OCI-LY7 (cell line): ENCODE results near the gene FRMPD1. TPM values are rescaled to one million over a fixed set of nuclear protein-coding genes. Genes with fewer than 3 reads are reported as not detected.

ENCODE experiments used
- BruUV-seq: library from RNA; stranded (reverse); fragments of 400-500 nt; replicated peaks from 2 replicates; lab custom pipeline; 2021; lab: Mats Ljungman, UMichigan
- CTCF ChIA-PET: fragments of 300-600 bp; sonication (Branson Sonifier 250); formaldehyde crosslinking; loops from one replicate; lab custom pipeline; 2022; ENCODE audit warnings: antibody characterized with exemption; ENCODE audit not compliant: unreplicated experiment; lab: Charles Lee
- POLR2A ChIA-PET: fragments of 300-600 bp; sonication (Branson Sonifier 250); formaldehyde crosslinking; loops from one replicate; lab custom pipeline; 2022; ENCODE audit warnings: antibody characterized with exemption; lab: Charles Lee
- DNase-seq: peaks from one replicate; pipeline ENCODE4 v3.0.0-alpha.2; 2015; ENCODE audit warnings: low spot score
- H2AFZ ChIP-seq: fragments of 200-600 bp; sonication (generic), shearing (Covaris generic); 2 replicates; pipeline ENCODE4 v1.6.1; 2014; ENCODE audit warnings: mild to moderate bottlenecking, antibody characterized with exemption, low read length, moderate library complexity
- H3K27ac ChIP-seq: fragments of 200-600 bp; sonication (generic); 2 replicates; pipeline ENCODE4 v1.5.1; 2014; ENCODE audit warnings: mixed run types, low read depth, mild to moderate bottlenecking, moderate library complexity, low read length, inconsistent platforms; ENCODE audit not compliant: poor library complexity, severe bottlenecking
- H3K36me3 ChIP-seq: fragments of 200-600 bp; sonication (generic); 2 replicates; pipeline ENCODE4 v1.6.1; 2014; ENCODE audit warnings: mild to moderate bottlenecking, antibody characterized with exemption, low read length, moderate library complexity, mixed read lengths; ENCODE audit not compliant: insufficient read depth
- H3K4me1 ChIP-seq: fragments of 200-600 bp; sonication (generic); 2 replicates; pipeline ENCODE4 v1.5.1; 2014; ENCODE audit warnings: mild to moderate bottlenecking, low read length; ENCODE audit not compliant: insufficient read depth, poor library complexity, severe bottlenecking
- H3K4me2 ChIP-seq: fragments of 200-600 bp; sonication (generic); 2 replicates; pipeline ENCODE4 v1.6.1; 2014; ENCODE audit warnings: mild to moderate bottlenecking, low read length
- H3K4me3 ChIP-seq: fragments of 200-600 bp; sonication (generic); 2 replicates; pipeline ENCODE4 v1.5.1; 2014; ENCODE audit warnings: mild to moderate bottlenecking, low read depth, low read length; ENCODE audit not compliant: poor library complexity, severe bottlenecking
- H3K79me2 ChIP-seq: fragments of 200-600 bp; sonication (generic); 2 replicates; pipeline ENCODE4 v1.6.1; 2016; ENCODE audit warnings: low read depth, mild to moderate bottlenecking, low read length, moderate library complexity, mixed read lengths; ENCODE audit not compliant: insufficient read depth
- H3K9me2 ChIP-seq: fragments of 200-600 bp; sonication (generic); 2 replicates; pipeline ENCODE4 v1.6.1; 2016; ENCODE audit warnings: mild to moderate bottlenecking, low read length, mixed read lengths; ENCODE audit not compliant: insufficient read depth
- H3K9me3 ChIP-seq: fragments of 200-600 bp; sonication (generic); 2 replicates; pipeline ENCODE4 v1.6.1; 2014; ENCODE audit warnings: mild to moderate bottlenecking, mixed run types, low read length, mixed read lengths
- H4K20me1 ChIP-seq: fragments of 200-600 bp; sonication (generic); 2 replicates; pipeline ENCODE4 v1.6.1; 2014; ENCODE audit warnings: mild to moderate bottlenecking, antibody characterized with exemption, low read length, moderate library complexity, mixed read lengths; ENCODE audit not compliant: insufficient read depth
- EZH2phosphoT487 ChIP-seq: fragments of 200-600 bp; sonication (generic); IDR thresholded peaks from 2 replicates; pipeline ENCODE4 v1.6.1; 2018; ENCODE audit warnings: low read depth, borderline replicate concordance, mild to moderate bottlenecking, mixed run types, antibody characterized with exemption, low read length, moderate library complexity, mixed read lengths
- intact Hi-C: fragments of 100-400 bp; cut with micrococcal nuclease; formaldehyde crosslinking; loops from one replicate; pipeline ENCODE4 v1.10.0; 2022; ENCODE audit not compliant: unreplicated experiment
- total RNA-seq, 2 experiments: library from RNA; depleted of rRNA in 1 of 2; stranded (reverse); fragments of >200 nt in 1 of 2; shearing (Covaris generic) in 1 of 2; gene quantifications; 2 replicates each; pipeline ENCODE4 v1.2.3, GENCODE V29; 2014 to 2022
- TF ChIP-seq, protein P1 (sequence below): fragments of 200-600 bp; sonication (generic); conservative IDR thresholded peaks from 2 replicates; pipeline ENCODE4 v1.5.1; 2014; ENCODE audit warnings: mild to moderate bottlenecking, antibody characterized with exemption, low read length, moderate library complexity, mixed read lengths

The FRMPD1 gene
- total RNA-seq, 2 experiments from 2014 or later: not detected

GRCh38 chr9:37611014-37611413, 39.7 kb upstream of the FRMPD1 start:
- Histone ChIP-seq H3K36me3 (no peaks in the 10 kb centered on the region), H3K4me3 (no peak overlapping the region), H2AFZ (no peak overlapping the region), H3K9me2 (no peaks in the 10 kb centered on the region), H3K79me2 (no peaks in the 10 kb centered on the region), H3K27ac (no peak overlapping the region), H3K4me2 (no peak overlapping the region), H4K20me1 (no peaks in the 10 kb centered on the region), H3K4me1 (no peaks in the 10 kb centered on the region), H3K9me3 (no peaks in the 10 kb centered on the region)
- no peak for DNase-seq
- POLR2A ChIA-PET: interaction anchor here (0.9 kb wide), 1 partner anchor 17 kb away, joined by 3 read pairs; no protein-coding TSS in a partner anchor
- intact Hi-C loops: no loop called here
- TF ChIP-seq, protein P1, sequence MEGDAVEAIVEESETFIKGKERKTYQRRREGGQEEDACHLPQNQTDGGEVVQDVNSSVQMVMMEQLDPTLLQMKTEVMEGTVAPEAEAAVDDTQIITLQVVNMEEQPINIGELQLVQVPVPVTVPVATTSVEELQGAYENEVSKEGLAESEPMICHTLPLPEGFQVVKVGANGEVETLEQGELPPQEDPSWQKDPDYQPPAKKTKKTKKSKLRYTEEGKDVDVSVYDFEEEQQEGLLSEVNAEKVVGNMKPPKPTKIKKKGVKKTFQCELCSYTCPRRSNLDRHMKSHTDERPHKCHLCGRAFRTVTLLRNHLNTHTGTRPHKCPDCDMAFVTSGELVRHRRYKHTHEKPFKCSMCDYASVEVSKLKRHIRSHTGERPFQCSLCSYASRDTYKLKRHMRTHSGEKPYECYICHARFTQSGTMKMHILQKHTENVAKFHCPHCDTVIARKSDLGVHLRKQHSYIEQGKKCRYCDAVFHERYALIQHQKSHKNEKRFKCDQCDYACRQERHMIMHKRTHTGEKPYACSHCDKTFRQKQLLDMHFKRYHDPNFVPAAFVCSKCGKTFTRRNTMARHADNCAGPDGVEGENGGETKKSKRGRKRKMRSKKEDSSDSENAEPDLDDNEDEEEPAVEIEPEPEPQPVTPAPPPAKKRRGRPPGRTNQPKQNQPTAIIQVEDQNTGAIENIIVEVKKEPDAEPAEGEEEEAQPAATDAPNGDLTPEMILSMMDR: no peak
- TF ChIP-seq EZH2phosphoT487: no peak
- no TSS peak for BruUV-seq
- CTCF ChIA-PET: no interaction called here

DNA sequence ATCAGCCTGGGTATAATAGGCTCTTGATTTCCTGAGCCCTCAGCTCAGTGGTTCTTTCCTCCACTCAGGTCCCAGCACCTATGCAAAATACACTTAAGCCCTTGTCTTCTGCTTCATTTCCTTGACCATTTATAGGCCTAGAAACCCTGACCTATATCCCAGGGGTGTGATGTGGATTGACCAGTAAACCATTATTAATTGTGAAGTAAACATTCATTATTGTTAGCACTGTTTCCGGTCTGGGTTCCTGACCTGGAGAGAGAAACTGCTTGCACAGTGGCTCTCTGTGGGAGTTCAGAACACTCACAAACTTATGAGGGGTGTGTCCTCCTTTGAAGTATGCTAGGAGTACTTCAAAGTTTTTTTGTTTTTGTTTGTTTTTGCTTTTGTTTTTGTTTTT, 38.8 kb upstream of the FRMPD1 start:
- ChIA-PET POLR2A (interaction anchor here (0.5 to 0.9 kb wide), 3 partner anchors 16 to 53 kb away, joined by 3 to 6 read pairs (median 4); no protein-coding TSS in a partner anchor), CTCF (no interaction called here)
- intact Hi-C loops: no loop called here
- Histone ChIP-seq H3K9me2 (no peaks in the 10 kb centered on the region), H3K9me3 (no peaks in the 10 kb centered on the region), H3K4me3 (no peak overlapping the region), H4K20me1 (no peaks in the 10 kb centered on the region), H3K4me2 (no peak overlapping the region), H3K4me1 (no peaks in the 10 kb centered on the region), H3K27ac (no peak overlapping the region), H2AFZ (no peak overlapping the region), H3K79me2 (no peaks in the 10 kb centered on the region), H3K36me3 (no peaks in the 10 kb centered on the region)
- no peak for DNase-seq
- TF ChIP-seq, protein P1: no peak
- no peak for TF ChIP-seq EZH2phosphoT487
- no TSS peak for BruUV-seq

DNA sequence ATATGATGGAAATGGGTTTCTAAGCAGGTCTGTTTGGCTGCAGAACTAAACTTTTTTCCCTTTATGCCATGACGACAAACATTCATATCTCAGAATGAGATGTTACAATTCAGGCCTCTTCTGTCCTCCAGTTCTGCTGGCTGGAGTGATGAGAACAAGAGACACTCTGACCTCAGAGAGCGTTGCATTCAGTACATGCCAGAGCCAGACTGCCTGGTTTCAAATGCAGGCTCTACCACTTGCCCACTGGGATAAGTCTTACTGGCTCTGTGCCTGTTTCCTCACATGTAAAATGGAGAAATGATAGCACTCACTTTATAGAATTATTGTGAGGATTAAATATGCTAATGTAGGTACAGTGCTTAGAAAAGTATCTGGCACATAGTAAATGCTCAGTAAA, 33.6 kb upstream of the FRMPD1 start:
- H3K4me3 ChIP-seq: no peak overlapping the region
- ChIA-PET POLR2A (no interaction called here), CTCF (no interaction called here)
- intact Hi-C loops: no loop called here
- DNase-seq: no peak
- no peak for TF ChIP-seq EZH2phosphoT487
- TF ChIP-seq, protein P1: no peak
- no peak overlapping the region for H3K27ac ChIP-seq
- no peak overlapping the region for H3K4me2 ChIP-seq
- BruUV-seq: no TSS peak
- H3K9me3 ChIP-seq: no peaks in the 10 kb centered on the region
- H2AFZ ChIP-seq: no peak overlapping the region
- no peaks in the 10 kb centered on the region for H3K36me3 ChIP-seq
- no peaks in the 10 kb centered on the region for H3K9me2 ChIP-seq
- no peaks in the 10 kb centered on the region for H3K79me2 ChIP-seq
- H3K4me1 ChIP-seq: peaks cover 6% of the 10 kb centered on the region
- no peaks in the 10 kb centered on the region for H4K20me1 ChIP-seq
